HEK293 (cell line): Measurements from ENCODE around the gene SVOP.

Experiments
- CTCF ChIA-PET: fragments of 350-600 bp; formaldehyde crosslinking; extraction: SDS; loops from one replicate; lab custom pipeline; 2021; ENCODE audit warnings: antibody characterized with exemption; lab: Yijun Ruan, JAX
- POLR2A ChIA-PET: fragments of 300-600 bp; formaldehyde crosslinking; extraction: SDS; loops from one replicate; lab custom pipeline; 2020; ENCODE audit warnings: antibody characterized with exemption, inconsistent platforms; lab: Yijun Ruan, JAX
- H3K27ac ChIP-seq: fragments of 200-500 bp; sonication (Bioruptor generic); 2 replicates; pipeline ENCODE4 v1.5.1; 2014; ENCODE audit warnings: low read depth, low read length, control low read depth, inconsistent platforms; ENCODE audit errors: extremely low read depth
- H3K36me3 ChIP-seq, 2 experiments: fragments of 200-500 bp in 1 of 2; sonication (Bioruptor generic) in 1 of 2; 1 replicate in 1 of 2; 2 replicates in 1 of 2; pipeline ENCODE4 v1.5.1; 2014 to 2017; ENCODE audit warnings: inconsistent platforms in 2 of 2, low read length in 2 of 2; ENCODE audit not compliant: control insufficient read depth in 2 of 2, insufficient read depth in 1 of 2
- H3K4me1 ChIP-seq: fragments of 200-500 bp; sonication (Bioruptor generic); 2 replicates; pipeline ENCODE4 v1.5.1; 2014; ENCODE audit warnings: mild to moderate bottlenecking, low read length, inconsistent platforms; ENCODE audit not compliant: control insufficient read depth, insufficient read depth
- H3K4me3 ChIP-seq: 2 replicates; pipeline ENCODE4 v1.5.1; 2011; ENCODE audit warnings: low read depth, mild to moderate bottlenecking, control low read depth, low read length, moderate library complexity
- H3K9me3 ChIP-seq: fragments of 200-500 bp; sonication (Bioruptor generic); 2 replicates; pipeline ENCODE4 v1.5.1; 2014; ENCODE audit warnings: low read depth, low read length, inconsistent platforms; ENCODE audit not compliant: control insufficient read depth, insufficient read depth
- KLF1 ChIP-seq: fragments of 450-650 bp; formaldehyde crosslinking; IDR thresholded peaks from 2 replicates; pipeline ENCODE4 v1.5.1; 2016; ENCODE audit warnings: missing biosample characterization, missing genetic modification characterization
- KLF10 ChIP-seq: fragments of 450-650 bp; IDR thresholded peaks from 2 replicates; pipeline ENCODE4 v1.5.1; 2018; ENCODE audit warnings: missing biosample characterization, mild to moderate bottlenecking, missing genetic modification characterization
- SCRT1 ChIP-seq: fragments of 450-650 bp; formaldehyde crosslinking; IDR thresholded peaks from 2 replicates; pipeline ENCODE4 v1.5.1; 2016; ENCODE audit warnings: missing biosample characterization, missing genetic modification characterization, borderline replicate concordance
- SCRT2 ChIP-seq: fragments of 450-650 bp; formaldehyde crosslinking; IDR thresholded peaks from 2 replicates; pipeline ENCODE4 v1.5.1; 2016; ENCODE audit warnings: missing biosample characterization, missing genetic modification characterization
- TCF7L2 ChIP-seq: IDR thresholded peaks from 2 replicates; pipeline ENCODE4 v1.6.1; 2011; ENCODE audit warnings: low read depth, mild to moderate bottlenecking, inconsistent platforms, low read length, moderate library complexity, borderline replicate concordance
- ZBTB20 ChIP-seq: fragments of 450-650 bp; formaldehyde crosslinking; IDR thresholded peaks from 2 replicates; pipeline ENCODE4 v1.5.1; 2016; ENCODE audit warnings: missing biosample characterization, missing genetic modification characterization
- ZBTB21 ChIP-seq: fragments of 450-650 bp; formaldehyde crosslinking; IDR thresholded peaks from 2 replicates; pipeline ENCODE4 v1.5.1; 2017; ENCODE audit warnings: missing biosample characterization, missing genetic modification characterization
- ZNF10 ChIP-seq: fragments of 450-650 bp; formaldehyde crosslinking; IDR thresholded peaks from 2 replicates; pipeline ENCODE4 v1.5.1; 2017; ENCODE audit warnings: missing biosample characterization, missing genetic modification characterization
- ZNF114 ChIP-seq: fragments of 450-650 bp; formaldehyde crosslinking; IDR thresholded peaks from 2 replicates; pipeline ENCODE4 v1.5.0; 2017; ENCODE audit warnings: missing biosample characterization, missing genetic modification characterization
- ZNF140 ChIP-seq: fragments of 450-650 bp; formaldehyde crosslinking; IDR thresholded peaks from 2 replicates; pipeline ENCODE4 v1.5.1; 2016; ENCODE audit warnings: missing biosample characterization, missing genetic modification characterization
- ZNF157 ChIP-seq: fragments of 450-650 bp; formaldehyde crosslinking; IDR thresholded peaks from 2 replicates; pipeline ENCODE4 v1.5.1; 2016; ENCODE audit warnings: missing biosample characterization, missing genetic modification characterization
- ZNF16 ChIP-seq: fragments of 450-650 bp; formaldehyde crosslinking; IDR thresholded peaks from 2 replicates; pipeline ENCODE4 v1.5.1; 2016; ENCODE audit warnings: low read depth, missing biosample characterization, missing genetic modification characterization
- ZNF169 ChIP-seq: fragments of 450-650 bp; formaldehyde crosslinking; IDR thresholded peaks from 2 replicates; pipeline ENCODE4 v1.5.1; 2016; ENCODE audit warnings: missing biosample characterization, missing genetic modification characterization
- ZNF211 ChIP-seq: fragments of 450-650 bp; formaldehyde crosslinking; IDR thresholded peaks from 2 replicates; pipeline ENCODE4 v1.5.1; 2016; ENCODE audit warnings: low read depth, missing biosample characterization, missing genetic modification characterization
- ZNF223 ChIP-seq: fragments of 450-650 bp; formaldehyde crosslinking; IDR thresholded peaks from 2 replicates; pipeline ENCODE4 v1.5.1; 2016; ENCODE audit warnings: missing biosample characterization, missing genetic modification characterization
- ZNF274 ChIP-seq, 2 experiments: fragments of 200-500 bp in 1 of 2; fragments of 450-650 bp in 1 of 2; sonication (Bioruptor generic) in 1 of 2; formaldehyde crosslinking in 1 of 2; IDR thresholded peaks; 2 replicates each; pipeline versions ENCODE4 v1.5.1 to v1.6.1; 2014 to 2016; ENCODE audit warnings: borderline replicate concordance in 1 of 2, inconsistent platforms in 1 of 2, low read length in 1 of 2, missing biosample characterization in 1 of 2, missing genetic modification characterization in 1 of 2
- ZNF292 ChIP-seq: fragments of 450-650 bp; formaldehyde crosslinking; IDR thresholded peaks from 2 replicates; pipeline ENCODE4 v1.5.1; 2016; ENCODE audit warnings: low read depth, missing biosample characterization, missing genetic modification characterization, borderline replicate concordance
- ZNF302 ChIP-seq: fragments of 450-650 bp; formaldehyde crosslinking; IDR thresholded peaks from 2 replicates; pipeline ENCODE4 v1.5.1; 2016; ENCODE audit warnings: missing biosample characterization, missing genetic modification characterization, low read depth
- ZNF335 ChIP-seq: fragments of 450-650 bp; formaldehyde crosslinking; conservative IDR thresholded peaks from 2 replicates; pipeline ENCODE4 v1.5.1; 2016; ENCODE audit warnings: missing biosample characterization, missing genetic modification characterization
- ZNF354C ChIP-seq: fragments of 450-650 bp; formaldehyde crosslinking; IDR thresholded peaks from 2 replicates; pipeline ENCODE4 v1.5.1; 2016; ENCODE audit warnings: missing biosample characterization, missing genetic modification characterization, low read depth, borderline replicate concordance
- ZNF366 ChIP-seq: fragments of 450-650 bp; formaldehyde crosslinking; conservative IDR thresholded peaks from 2 replicates; pipeline ENCODE4 v1.5.1; 2016; ENCODE audit warnings: missing biosample characterization, missing genetic modification characterization
- ZNF391 ChIP-seq: fragments of 450-650 bp; formaldehyde crosslinking; IDR thresholded peaks from 2 replicates; pipeline ENCODE4 v1.5.1; 2016; ENCODE audit warnings: low read depth, missing biosample characterization, missing genetic modification characterization, borderline replicate concordance
- ZNF658 ChIP-seq: fragments of 450-650 bp; formaldehyde crosslinking; IDR thresholded peaks from 2 replicates; pipeline ENCODE4; 2016; ENCODE audit warnings: missing biosample characterization, missing genetic modification characterization
- ZNF670 ChIP-seq: fragments of 450-650 bp; formaldehyde crosslinking; IDR thresholded peaks from 2 replicates; pipeline ENCODE4 v1.5.1; 2016; ENCODE audit warnings: missing biosample characterization, missing genetic modification characterization, low read depth
- ZNF776 ChIP-seq: fragments of 450-650 bp; formaldehyde crosslinking; IDR thresholded peaks from 2 replicates; pipeline ENCODE4 v1.5.0; 2017; ENCODE audit warnings: missing biosample characterization, missing genetic modification characterization, borderline replicate concordance
- ZNF837 ChIP-seq: fragments of 450-650 bp; formaldehyde crosslinking; IDR thresholded peaks from 2 replicates; pipeline ENCODE4 v1.5.1; 2016; ENCODE audit warnings: missing biosample characterization, missing genetic modification characterization
- TF ChIP-seq, protein P1 (sequence below): IDR thresholded peaks from 2 replicates; pipeline ENCODE4 v1.6.1; 2011; ENCODE audit warnings: mild to moderate bottlenecking, low read depth, low read length, borderline replicate concordance
- TF ChIP-seq, protein P2 (sequence below): fragments of 450-650 bp; formaldehyde crosslinking; IDR thresholded peaks from 2 replicates; pipeline ENCODE4 v1.5.1; 2016; ENCODE audit warnings: missing biosample characterization, missing genetic modification characterization
- TF ChIP-seq, protein P3 (sequence below): fragments of 450-650 bp; formaldehyde crosslinking; optimal IDR thresholded peaks from 2 replicates; pipeline ENCODE3; 2016; ENCODE audit warnings: missing biosample characterization, mild to moderate bottlenecking, missing genetic modification characterization
- TF ChIP-seq, protein P4 (sequence below): fragments of 450-650 bp; formaldehyde crosslinking; IDR thresholded peaks from 2 replicates; pipeline ENCODE4 v1.5.1; 2016; ENCODE audit warnings: missing biosample characterization, missing genetic modification characterization

SVOP gene

DNA sequence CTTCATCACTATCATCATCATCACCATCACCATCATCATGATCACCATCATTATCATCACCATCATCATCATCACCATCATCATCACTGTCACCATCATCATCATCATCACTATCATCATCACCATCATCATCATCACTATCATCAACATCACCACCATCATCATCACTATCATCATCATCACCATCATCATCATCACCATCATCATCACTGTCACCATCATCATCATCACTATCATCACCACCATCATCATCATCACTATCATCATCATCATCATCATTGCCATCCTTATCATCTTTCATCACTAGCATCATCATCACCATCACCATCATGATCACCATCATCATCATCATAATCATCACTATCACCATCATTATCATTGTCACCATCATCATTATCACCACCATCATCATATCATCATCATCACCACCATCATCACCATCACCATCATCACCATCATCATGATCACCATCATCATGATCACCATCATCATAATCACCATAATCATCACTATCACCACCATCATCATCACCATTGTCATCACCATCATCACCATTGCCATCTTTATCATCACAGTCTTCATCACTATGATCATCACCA, 38.1 kb downstream of the SVOP start:
- no peaks in the 10 kb centered on the region for H3K36me3 ChIP-seq
- H3K4me3 ChIP-seq: no peak overlapping the region
- no peak overlapping the region for H3K27ac ChIP-seq
- no peaks in the 10 kb centered on the region for H3K9me3 ChIP-seq
- H3K4me1 ChIP-seq: no peaks in the 10 kb centered on the region
- ChIA-PET POLR2A (no interaction called here), CTCF (no interaction called here)
- TF ChIP-seq ZNF114 (tag by site-specific recombination) (peak; percentile 83; the same call in 1 of the 2 replicates), ZNF302 (no peak), ZNF292 (no peak), ZNF10 (tag by site-specific recombination) (no peak), ZNF670 (tag by site-specific recombination) (0 out of 2 replicates have a peak, but pooled peaks have one; percentile 76), SCRT1 (tag by site-specific recombination) (0 out of 2 replicates have a peak, but pooled peaks have one; percentile 9), ZNF335 (tag by site-specific recombination) (no peak), KLF10 (tag by site-specific recombination) (no peak), ZNF274 (IDR thresholded peaks at IDR 0.05; ENCODE audit: low read length) (no peak), ZNF274 (tag by site-specific recombination; IDR thresholded peaks at IDR 0.05; ENCODE audit: borderline replicate concordance) (0 out of 2 replicates have a peak, but pooled peaks have one; percentile 30), ZNF658 (peak; percentile 89), ZBTB20 (tag by site-specific recombination) (no peak), ZNF354C (peak; percentile 47; the same call in 1 of the 2 replicates), ZNF211 (tag by site-specific recombination) (no peak), ZNF157 (tag by site-specific recombination) (0 out of 2 replicates have a peak, but pooled peaks have one; percentile 31), ZNF223 (tag by site-specific recombination) (no peak), ZNF391 (no peak), ZNF776 (tag by site-specific recombination) (0 out of 2 replicates have a peak, but pooled peaks have one; percentile 31), SCRT2 (tag by site-specific recombination) (no peak), ZNF169 (peak; percentile 55; the same call in 1 of the 2 replicates), ZBTB21 (tag by site-specific recombination) (peak; percentile 17; the same call in 1 of the 2 replicates), ZNF366 (tag by site-specific recombination) (no peak), KLF1 (tag by site-specific recombination) (0 out of 2 replicates have a peak, but pooled peaks have one; percentile 13), ZNF140 (0 out of 2 replicates have a peak, but pooled peaks have one; percentile 7), ZNF837 (tag by site-specific recombination) (0 out of 2 replicates have a peak, but pooled peaks have one; percentile 15), TCF7L2 (no peak), ZNF16 (tag by site-specific recombination) (no peak; the same call in 1 of the 2 replicates)
- TF ChIP-seq, protein P1, sequence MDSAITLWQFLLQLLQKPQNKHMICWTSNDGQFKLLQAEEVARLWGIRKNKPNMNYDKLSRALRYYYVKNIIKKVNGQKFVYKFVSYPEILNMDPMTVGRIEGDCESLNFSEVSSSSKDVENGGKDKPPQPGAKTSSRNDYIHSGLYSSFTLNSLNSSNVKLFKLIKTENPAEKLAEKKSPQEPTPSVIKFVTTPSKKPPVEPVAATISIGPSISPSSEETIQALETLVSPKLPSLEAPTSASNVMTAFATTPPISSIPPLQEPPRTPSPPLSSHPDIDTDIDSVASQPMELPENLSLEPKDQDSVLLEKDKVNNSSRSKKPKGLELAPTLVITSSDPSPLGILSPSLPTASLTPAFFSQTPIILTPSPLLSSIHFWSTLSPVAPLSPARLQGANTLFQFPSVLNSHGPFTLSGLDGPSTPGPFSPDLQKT: no peak
- TF ChIP-seq, protein P2, sequence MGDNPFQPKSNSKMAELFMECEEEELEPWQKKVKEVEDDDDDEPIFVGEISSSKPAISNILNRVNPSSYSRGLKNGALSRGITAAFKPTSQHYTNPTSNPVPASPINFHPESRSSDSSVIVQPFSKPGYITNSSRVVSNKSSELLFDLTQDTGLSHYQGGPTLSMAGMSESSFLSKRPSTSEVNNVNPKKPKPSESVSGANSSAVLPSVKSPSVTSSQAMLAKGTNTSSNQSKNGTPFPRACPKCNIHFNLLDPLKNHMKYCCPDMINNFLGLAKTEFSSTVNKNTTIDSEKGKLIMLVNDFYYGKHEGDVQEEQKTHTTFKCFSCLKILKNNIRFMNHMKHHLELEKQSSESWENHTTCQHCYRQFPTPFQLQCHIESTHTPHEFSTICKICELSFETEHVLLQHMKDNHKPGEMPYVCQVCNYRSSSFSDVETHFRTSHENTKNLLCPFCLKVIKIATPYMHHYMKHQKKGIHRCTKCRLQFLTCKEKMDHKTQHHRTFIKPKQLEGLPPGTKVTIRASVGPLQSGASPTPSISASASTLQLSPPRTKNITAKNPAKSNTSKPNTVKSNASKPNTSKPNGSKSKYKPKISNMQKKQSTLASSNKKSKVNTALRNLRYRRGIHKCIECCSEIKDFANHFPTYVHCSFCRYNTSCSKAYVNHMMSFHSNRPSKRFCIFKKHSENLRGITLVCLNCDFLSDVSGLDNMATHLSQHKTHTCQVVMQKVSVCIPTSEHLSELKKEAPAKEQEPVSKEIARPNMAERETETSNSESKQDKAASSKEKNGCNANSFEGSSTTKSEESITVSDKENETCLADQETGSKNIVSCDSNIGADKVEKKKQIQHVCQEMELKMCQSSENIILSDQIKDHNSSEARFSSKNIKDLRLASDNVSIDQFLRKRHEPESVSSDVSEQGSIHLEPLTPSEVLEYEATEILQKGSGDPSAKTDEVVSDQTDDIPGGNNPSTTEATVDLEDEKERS (tag by site-specific recombination): no peak
- TF ChIP-seq, protein P3, sequence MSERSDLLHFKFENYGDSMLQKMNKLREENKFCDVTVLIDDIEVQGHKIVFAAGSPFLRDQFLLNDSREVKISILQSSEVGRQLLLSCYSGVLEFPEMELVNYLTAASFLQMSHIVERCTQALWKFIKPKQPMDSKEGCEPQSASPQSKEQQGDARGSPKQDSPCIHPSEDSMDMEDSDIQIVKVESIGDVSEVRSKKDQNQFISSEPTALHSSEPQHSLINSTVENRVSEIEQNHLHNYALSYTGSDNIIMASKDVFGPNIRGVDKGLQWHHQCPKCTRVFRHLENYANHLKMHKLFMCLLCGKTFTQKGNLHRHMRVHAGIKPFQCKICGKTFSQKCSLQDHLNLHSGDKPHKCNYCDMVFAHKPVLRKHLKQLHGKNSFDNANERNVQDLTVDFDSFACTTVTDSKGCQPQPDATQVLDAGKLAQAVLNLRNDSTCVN: no peak
- TF ChIP-seq, protein P4, sequence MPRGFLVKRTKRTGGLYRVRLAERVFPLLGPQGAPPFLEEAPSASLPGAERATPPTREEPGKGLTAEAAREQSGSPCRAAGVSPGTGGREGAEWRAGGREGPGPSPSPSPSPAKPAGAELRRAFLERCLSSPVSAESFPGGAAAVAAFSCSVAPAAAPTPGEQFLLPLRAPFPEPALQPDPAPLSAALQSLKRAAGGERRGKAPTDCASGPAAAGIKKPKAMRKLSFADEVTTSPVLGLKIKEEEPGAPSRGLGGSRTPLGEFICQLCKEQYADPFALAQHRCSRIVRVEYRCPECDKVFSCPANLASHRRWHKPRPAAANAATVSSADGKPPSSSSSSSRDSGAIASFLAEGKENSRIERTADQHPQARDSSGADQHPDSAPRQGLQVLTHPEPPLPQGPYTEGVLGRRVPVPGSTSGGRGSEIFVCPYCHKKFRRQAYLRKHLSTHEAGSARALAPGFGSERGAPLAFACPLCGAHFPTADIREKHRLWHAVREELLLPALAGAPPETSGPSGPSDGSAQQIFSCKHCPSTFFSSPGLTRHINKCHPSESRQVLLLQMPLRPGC (tag by site-specific recombination): peak; percentile 32; the same call in 1 of the 2 replicates
